Lower lobe of right lung (tissue), 2 donors: Measurements from ENCODE around the gene SINHCAF. TPM values are rescaled to one million over a fixed set of nuclear protein-coding genes. Genes with fewer than 3 reads are reported as not detected.

Experiments used
- ATAC-seq, 2 donors: fragments of 200-7000 bp; cut with Tn5 transposase; one replicate each; pipeline ENCODE4 v1.9.1; 2020 to 2022; ENCODE audit warnings: mild to moderate bottlenecking in 2 of 2, moderate library complexity in 2 of 2
- DNase-seq: peaks from one replicate; pipeline ENCODE4 v3.0.0-alpha.2; 2020
- H3K27ac ChIP-seq: fragments of 200-600 bp; one replicate; pipeline ENCODE4 v1.8.0; 2022
- H3K27me3 ChIP-seq: fragments of 200-600 bp; one replicate; pipeline ENCODE4 v1.8.0; 2022; ENCODE audit warnings: low read depth
- H3K36me3 ChIP-seq: fragments of 200-600 bp; one replicate; pipeline ENCODE4 v1.8.0; 2022; ENCODE audit warnings: mild to moderate bottlenecking
- H3K4me1 ChIP-seq: fragments of 200-600 bp; one replicate; pipeline ENCODE4 v1.8.0; 2022
- H3K4me3 ChIP-seq: fragments of 200-600 bp; one replicate; pipeline ENCODE4 v1.8.0; 2022; ENCODE audit warnings: mild to moderate bottlenecking
- H3K9me3 ChIP-seq: fragments of 200-600 bp; one replicate; pipeline ENCODE4 v1.8.0; 2022
- CTCF ChIP-seq: fragments of 200-600 bp; IDR thresholded peaks from one replicate; pipeline ENCODE4 v1.8.0; 2022; ENCODE audit warnings: antibody characterized with exemption, mild to moderate bottlenecking
- intact Hi-C: fragments of 100-400 bp; cut with DNase I; formaldehyde crosslinking; loops from one replicate; pipeline ENCODE4 v1.11.0; 2022
- total RNA-seq: library from RNA; stranded (reverse); fragmentation: NEBNext Ultra II Directional; extraction: Animal tissue kit (Norgen Biotek cat#: 25700); gene quantifications from one replicate; pipeline ENCODE4 v1.2.1, GENCODE V29; 2021
- donor health status: DM: no; HTN: yes; CAD: no; lungs with severe emphysema.

SINHCAF gene
- total RNA-seq, 1 donor from 2014 or later = 45.2 TPM

- Histone ChIP-seq H3K9me3 (no peaks in the 10 kb centered on the region), H3K27me3 (no peaks in the 10 kb centered on the region), H3K36me3 (no peaks in the 10 kb centered on the region), H3K27ac (peak overlapping the region; percentile 41), H3K4me3 (no peak overlapping the region), H3K4me1 (peaks cover 14% of the 10 kb centered on the region)
- TF ChIP-seq CTCF = no peak
- intact Hi-C loops = no loop called here
- DNase-seq (no peak), ATAC-seq (no peak)
Observed at GRCh38 chr12:31368666-31369361, 42.9 kb upstream of the SINHCAF start.

GRCh38 chr12:31366104-31366621 lies 40.2 kb upstream of the SINHCAF start:
- intact Hi-C loops = no loop called here
- Histone ChIP-seq H3K9me3 (no peaks in the 10 kb centered on the region), H3K27ac (no peak overlapping the region), H3K4me1 (peaks cover 14% of the 10 kb centered on the region), H3K4me3 (no peak overlapping the region), H3K36me3 (no peaks in the 10 kb centered on the region), H3K27me3 (no peaks in the 10 kb centered on the region)
- DNase-seq = no peak
- no peak for ATAC-seq
- TF ChIP-seq CTCF = no peak

GRCh38 chr12:31363831-31364230 lies 37.9 kb upstream of the SINHCAF start:
- Histone ChIP-seq H3K36me3 (no peaks in the 10 kb centered on the region), H3K4me3 (no peak overlapping the region), H3K9me3 (no peaks in the 10 kb centered on the region), H3K27ac (no peak overlapping the region), H3K27me3 (no peaks in the 10 kb centered on the region), H3K4me1 (no peaks in the 10 kb centered on the region)
- intact Hi-C loops = no loop called here
- no peak for ATAC-seq
- DNase-seq = no peak
- no peak for TF ChIP-seq CTCF

GRCh38 chr12:31363416-31363809 lies 37.5 kb upstream of the SINHCAF start:
- no peaks in the 10 kb centered on the region for H3K27me3 ChIP-seq
- H3K36me3 ChIP-seq = no peaks in the 10 kb centered on the region
- no peak overlapping the region for H3K27ac ChIP-seq
- intact Hi-C loops = no loop called here
- H3K9me3 ChIP-seq = no peaks in the 10 kb centered on the region
- H3K4me3 ChIP-seq = no peak overlapping the region
- no peak for TF ChIP-seq CTCF
- ATAC-seq (no peak), DNase-seq (no peak)
- H3K4me1 ChIP-seq = no peaks in the 10 kb centered on the region

GRCh38 chr12:31362759-31363415 lies 36.9 kb upstream of the SINHCAF start:
- peak; percentile 52 to 78 for ATAC-seq
- H3K4me3 ChIP-seq = no peak overlapping the region
- peak; percentile 54 for DNase-seq
- intact Hi-C loops = no loop called here
- no peak overlapping the region for H3K27ac ChIP-seq
- H3K36me3 ChIP-seq = no peaks in the 10 kb centered on the region
- no peak for TF ChIP-seq CTCF
- no peaks in the 10 kb centered on the region for H3K27me3 ChIP-seq
- H3K4me1 ChIP-seq = no peaks in the 10 kb centered on the region
- no peaks in the 10 kb centered on the region for H3K9me3 ChIP-seq
